ENCODE results near the gene ZNF236. TPM values are rescaled to one million over a fixed set of nuclear protein-coding genes. Genes with fewer than 3 reads are reported as not detected.
"Not testable (repeated sequence)": the region's sequence is repeated elsewhere in the genome, so short reads cannot be mapped to it uniquely, and the experiment has no call there.

ZNF236 gene
- total and polyA plus RNA-seq, 8 donors, result 2.6 to 13.3 (median 6.7) TPM

DNA sequence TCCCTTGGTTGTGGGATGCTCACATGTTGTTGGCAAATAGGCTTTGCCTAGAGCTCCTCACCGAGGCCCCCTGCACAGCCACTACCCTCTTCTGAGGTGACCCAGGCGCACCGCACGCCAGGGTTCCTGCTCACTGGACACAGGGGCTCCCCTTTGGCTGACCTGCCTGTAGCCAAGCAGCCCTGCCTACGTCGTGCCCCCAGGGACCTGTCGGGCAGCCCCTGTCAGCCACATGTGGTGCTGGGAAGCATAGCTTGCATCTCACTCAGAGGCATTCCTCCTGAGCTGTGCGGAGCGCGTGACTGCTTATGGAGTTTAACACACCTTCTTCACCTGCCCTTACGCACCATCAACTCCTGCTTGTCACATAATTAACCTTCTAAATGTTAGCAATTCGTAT lies 116.3 kb downstream of the ZNF236 start:
- intact Hi-C loops (cut with DNase I), result no loop called here
- Histone ChIP-seq H3K4me1 (no peaks in the 10 kb centered on the region), H3K36me3 (peaks cover 0 to 35% (median 4%) of the 10 kb centered on the region in 3 donors), H3K27ac (no peak overlapping the region), H3K27me3 (no peaks in the 10 kb centered on the region), H3K4me3 (no peak overlapping the region), H3K9me3 (no peaks in the 10 kb centered on the region)
- no peak for ATAC-seq
- no peak for DNase-seq
- WGBS, 2 donors, result 92 to 95% methylated on average over 12 of the region's 12 CpGs
- TF ChIP-seq, protein P1, sequence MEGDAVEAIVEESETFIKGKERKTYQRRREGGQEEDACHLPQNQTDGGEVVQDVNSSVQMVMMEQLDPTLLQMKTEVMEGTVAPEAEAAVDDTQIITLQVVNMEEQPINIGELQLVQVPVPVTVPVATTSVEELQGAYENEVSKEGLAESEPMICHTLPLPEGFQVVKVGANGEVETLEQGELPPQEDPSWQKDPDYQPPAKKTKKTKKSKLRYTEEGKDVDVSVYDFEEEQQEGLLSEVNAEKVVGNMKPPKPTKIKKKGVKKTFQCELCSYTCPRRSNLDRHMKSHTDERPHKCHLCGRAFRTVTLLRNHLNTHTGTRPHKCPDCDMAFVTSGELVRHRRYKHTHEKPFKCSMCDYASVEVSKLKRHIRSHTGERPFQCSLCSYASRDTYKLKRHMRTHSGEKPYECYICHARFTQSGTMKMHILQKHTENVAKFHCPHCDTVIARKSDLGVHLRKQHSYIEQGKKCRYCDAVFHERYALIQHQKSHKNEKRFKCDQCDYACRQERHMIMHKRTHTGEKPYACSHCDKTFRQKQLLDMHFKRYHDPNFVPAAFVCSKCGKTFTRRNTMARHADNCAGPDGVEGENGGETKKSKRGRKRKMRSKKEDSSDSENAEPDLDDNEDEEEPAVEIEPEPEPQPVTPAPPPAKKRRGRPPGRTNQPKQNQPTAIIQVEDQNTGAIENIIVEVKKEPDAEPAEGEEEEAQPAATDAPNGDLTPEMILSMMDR (IDR thresholded peaks at IDR 0.05), result no peak
- no peak for FAIRE-seq

DNA sequence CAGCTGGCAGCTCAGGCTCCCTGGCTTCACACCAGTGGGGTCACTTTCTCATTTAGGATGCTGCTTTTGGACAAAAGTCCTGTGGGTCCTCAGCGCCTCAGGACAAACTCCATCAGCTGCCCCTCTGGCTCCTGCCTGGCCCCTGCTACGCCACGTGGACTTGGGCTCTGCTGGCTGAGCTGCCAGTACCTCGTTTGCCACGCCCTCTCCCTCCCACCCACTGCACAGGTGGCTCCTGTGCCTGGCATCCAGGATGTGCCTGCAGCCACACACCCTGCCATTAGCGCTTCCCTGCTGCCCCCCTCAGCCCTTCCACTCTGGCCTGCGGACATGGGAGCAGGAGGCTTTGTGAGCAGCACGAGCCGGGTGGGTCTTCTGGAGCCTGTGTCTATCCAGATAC lies 118.9 kb downstream of the ZNF236 start:
- Histone ChIP-seq H3K4me1 (no peaks in the 10 kb centered on the region), H3K36me3 (peaks cover 0 to 24% (median 4%) of the 10 kb centered on the region in 3 donors), H3K27ac (no peak overlapping the region), H3K27me3 (no peaks in the 10 kb centered on the region), H3K9me3 (no peaks in the 10 kb centered on the region), H3K4me3 (no peak overlapping the region)
- ATAC-seq, result no peak
- TF ChIP-seq, protein P1 (IDR thresholded peaks at IDR 0.05), result no peak
- intact Hi-C loops (cut with DNase I), result no loop called here
- 85 to 95% methylated on average over 9 of the region's 9 CpGs for WGBS, 2 donors
- no peak for DNase-seq
- FAIRE-seq, result no peak

DNA sequence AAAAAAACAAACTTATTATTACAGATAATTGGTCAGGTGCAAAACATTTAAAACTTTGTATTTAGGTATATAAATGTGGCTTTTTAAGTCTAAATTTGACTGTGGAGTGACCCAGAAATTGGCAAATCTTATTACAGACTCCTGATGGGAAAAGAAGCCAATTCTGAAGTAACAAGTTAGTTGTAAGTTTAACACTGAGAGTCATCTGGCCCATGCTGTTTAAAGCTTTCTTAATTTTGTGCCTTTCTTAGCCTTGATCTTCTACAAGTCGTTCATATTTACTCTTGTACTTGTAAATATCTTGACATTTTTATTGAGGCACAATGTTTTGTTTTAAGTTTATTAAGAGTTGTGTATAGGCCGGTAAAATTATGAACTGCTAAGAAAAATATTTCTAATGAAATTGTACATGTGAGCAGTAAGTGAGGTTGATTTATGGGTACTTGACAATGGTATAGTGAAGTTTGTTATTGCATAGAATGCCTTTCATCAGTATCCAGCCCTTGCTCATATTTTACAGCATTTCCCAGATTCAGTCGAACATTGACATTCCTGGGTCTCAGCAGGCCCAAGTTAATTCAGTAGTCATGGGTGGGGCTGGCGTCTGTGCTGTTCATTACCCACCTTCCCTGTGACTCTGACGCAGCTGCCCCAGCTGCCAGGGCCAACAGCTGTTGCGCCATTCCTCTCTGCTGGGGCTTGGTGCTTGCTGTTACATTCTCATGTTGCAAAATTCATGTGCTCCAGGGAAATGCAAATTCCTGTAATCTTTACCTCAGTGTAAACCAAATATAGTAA lies 121.4 kb downstream of the ZNF236 start:
- H3K36me3 ChIP-seq, result peaks cover 0 to 11% (median 0%) of the 10 kb centered on the region in 3 donors
- H3K27ac ChIP-seq, result no peak overlapping the region
- no peak for DNase-seq
- intact Hi-C loops (cut with DNase I), result no loop called here
- FAIRE-seq, result no peak
- H3K9me3 ChIP-seq, result no peaks in the 10 kb centered on the region
- 91% methylated on average over 6 of the region's 6 CpGs for WGBS, 2 donors
- no peaks in the 10 kb centered on the region for H3K4me1 ChIP-seq
- peak in 1 of 4 donors; percentile 76 for ATAC-seq
- no peak overlapping the region for H3K4me3 ChIP-seq
- no peaks in the 10 kb centered on the region for H3K27me3 ChIP-seq
- TF ChIP-seq, protein P1 (IDR thresholded peaks at IDR 0.05), result no peak

DNA sequence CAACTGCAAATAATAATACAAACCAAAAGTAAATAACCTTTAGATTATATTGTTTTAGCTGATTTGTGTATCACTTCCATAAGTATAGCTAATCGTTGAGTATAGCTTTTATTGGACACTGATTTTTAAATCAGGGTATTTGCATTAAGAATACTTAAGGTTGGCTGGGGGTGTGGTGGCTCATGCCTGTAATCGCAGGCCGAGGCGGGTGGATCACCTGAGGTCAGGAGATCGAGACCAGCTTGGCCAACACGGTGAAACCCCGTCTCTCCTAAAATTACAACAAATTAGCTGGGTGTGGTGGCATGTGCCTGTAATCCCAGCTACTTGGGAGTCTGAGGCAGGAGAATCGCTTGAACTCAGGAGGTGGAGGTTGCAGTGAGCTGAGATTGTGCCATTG lies 122.0 kb downstream of the ZNF236 start:
- H3K27me3 ChIP-seq; H3K36me3 ChIP-seq; FAIRE-seq; H3K27ac ChIP-seq; intact Hi-C loops (cut with DNase I); H3K4me3 ChIP-seq; DNase-seq; ATAC-seq; H3K9me3 ChIP-seq; H3K4me1 ChIP-seq: not testable (repeated sequence)
- 91 to 92% methylated on average over 8 of the region's 8 CpGs for WGBS, 2 donors

DNA sequence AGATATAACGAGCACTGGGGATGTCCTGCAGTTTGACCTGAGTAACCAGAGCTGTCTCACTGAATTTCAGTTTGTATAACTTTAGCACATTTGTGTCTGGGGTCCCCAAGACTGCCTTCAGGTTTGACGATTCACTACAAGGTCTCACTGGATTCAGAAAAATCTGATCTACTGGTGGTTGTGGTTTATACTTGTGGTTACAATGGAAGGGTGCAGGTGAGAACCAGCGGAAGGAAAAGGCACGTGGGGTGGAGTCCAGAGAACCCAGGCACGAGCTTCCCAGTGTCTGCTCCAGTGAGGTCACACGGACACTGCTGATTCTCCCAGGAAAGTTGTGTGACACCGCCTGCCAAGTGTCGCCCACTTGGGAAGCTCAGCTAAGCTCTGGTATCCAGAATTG lies 126.0 kb downstream of the ZNF236 start:
- no peak overlapping the region for H3K4me3 ChIP-seq
- FAIRE-seq (no peak), DNase-seq (no peak), ATAC-seq (no peak)
- no peaks in the 10 kb centered on the region for H3K9me3 ChIP-seq
- H3K4me1 ChIP-seq, result peaks cover 5 to 11% (median 8%) of the 10 kb centered on the region in 3 donors
- TF ChIP-seq, protein P1 (IDR thresholded peaks at IDR 0.05), result no peak
- WGBS, 2 donors, result 91 to 95% methylated on average over 8 of the region's 8 CpGs
- H3K27me3 ChIP-seq, result no peaks in the 10 kb centered on the region
- H3K36me3 ChIP-seq, result peaks cover 0 to 6% (median 0%) of the 10 kb centered on the region in 3 donors
- no peak overlapping the region for H3K27ac ChIP-seq
- intact Hi-C loops (cut with DNase I), result no loop called here
